SK-N-SH treated with all-trans-retinoic acid at 6 μM for 48 hours (cell line): ENCODE measurements around the gene PDSS2.

Experiments
- ATAC-seq: fragments of 200-7000 bp; cut with Tn5 transposase; 3 replicates; pipeline ENCODE4 v1.9.1; 2020; ENCODE audit warnings: mild to moderate bottlenecking, moderate library complexity
- ARNTL ChIP-seq: fragments of 450-650 bp; formaldehyde crosslinking; IDR thresholded peaks from 2 replicates; pipeline ENCODE4 v1.5.0; 2020; ENCODE audit warnings: low read depth, mild to moderate bottlenecking, moderate library complexity, borderline replicate concordance
- CREB5 ChIP-seq: fragments of 250-450 bp; sonication (Bioruptor Pico); IDR thresholded peaks from 2 replicates; pipeline ENCODE4 v1.5.1; 2020; ENCODE audit warnings: low read depth, mild to moderate bottlenecking, moderate library complexity
- CSDC2 ChIP-seq: fragments of 250-450 bp; sonication (Bioruptor Pico); IDR thresholded peaks from 2 replicates; pipeline ENCODE4 v1.5.0; 2020; ENCODE audit warnings: mild to moderate bottlenecking, moderate library complexity
- CSRNP3 ChIP-seq: fragments of 250-450 bp; sonication (Bioruptor Pico); IDR thresholded peaks from 2 replicates; pipeline ENCODE4 v1.5.1; 2021; ENCODE audit warnings: mild to moderate bottlenecking, moderate library complexity
- ESRRG ChIP-seq: fragments of 250-450 bp; sonication (Bioruptor Pico); IDR thresholded peaks from 2 replicates; pipeline ENCODE4 v1.6.1; 2021; ENCODE audit warnings: mild to moderate bottlenecking
- GLIS3 ChIP-seq: fragments of 250-450 bp; sonication (Bioruptor Pico); IDR thresholded peaks from 2 replicates; pipeline ENCODE4 v1.5.0; 2020; ENCODE audit warnings: mild to moderate bottlenecking, moderate library complexity
- ISL1 ChIP-seq: fragments of 250-450 bp; sonication (Bioruptor Pico); IDR thresholded peaks from 2 replicates; pipeline ENCODE4 v2.1.2; 2022; ENCODE audit warnings: mild to moderate bottlenecking, moderate library complexity
- OSR1 ChIP-seq: fragments of 250-450 bp; sonication (Bioruptor Pico); IDR thresholded peaks from 2 replicates; pipeline ENCODE4 v1.8.0; 2022; ENCODE audit warnings: moderate library complexity, mild to moderate bottlenecking, inconsistent platforms
- PATZ1 ChIP-seq: fragments of 250-450 bp; sonication (Bioruptor Pico); IDR thresholded peaks from 2 replicates; pipeline ENCODE4 v1.8.0; 2020; ENCODE audit warnings: mild to moderate bottlenecking, moderate library complexity, borderline replicate concordance
- POU6F1 ChIP-seq: fragments of 250-450 bp; sonication (Bioruptor Pico); IDR thresholded peaks from 2 replicates; pipeline ENCODE4 v1.8.0; 2021; ENCODE audit warnings: low read depth, mild to moderate bottlenecking, moderate library complexity, borderline replicate concordance
- PPARA ChIP-seq: fragments of 250-450 bp; sonication (Bioruptor Pico); IDR thresholded peaks from 2 replicates; pipeline ENCODE4 v1.5.0; 2020; ENCODE audit warnings: mild to moderate bottlenecking, borderline replicate concordance
- RARB ChIP-seq: fragments of 250-450 bp; sonication (Bioruptor Pico); IDR thresholded peaks from 2 replicates; pipeline ENCODE4 v1.8.0; 2021; ENCODE audit warnings: mild to moderate bottlenecking, moderate library complexity
- SNAI2 ChIP-seq: fragments of 250-450 bp; sonication (Bioruptor Pico); IDR thresholded peaks from 2 replicates; pipeline ENCODE4 v1.5.0; 2020; ENCODE audit warnings: mild to moderate bottlenecking, moderate library complexity
- TCF4 ChIP-seq: fragments of 250-450 bp; sonication (Bioruptor Pico); IDR thresholded peaks from 2 replicates; pipeline ENCODE4 v1.8.0; 2021; ENCODE audit warnings: mild to moderate bottlenecking, moderate library complexity, borderline replicate concordance
- TOX ChIP-seq: fragments of 250-450 bp; sonication (Bioruptor Pico); IDR thresholded peaks from 2 replicates; pipeline ENCODE4 v1.8.0; 2021; ENCODE audit warnings: mild to moderate bottlenecking, moderate library complexity, borderline replicate concordance
- ZFP3 ChIP-seq: fragments of 250-450 bp; sonication (Bioruptor Pico); IDR thresholded peaks from 2 replicates; pipeline ENCODE4 v1.5.0; 2020; ENCODE audit warnings: mild to moderate bottlenecking, moderate library complexity
- ZFP30 ChIP-seq: fragments of 450-650 bp; formaldehyde crosslinking; IDR thresholded peaks from 2 replicates; pipeline ENCODE4 v1.5.0; 2022; ENCODE audit warnings: mild to moderate bottlenecking, moderate library complexity
- ZNF565 ChIP-seq: fragments of 450-650 bp; formaldehyde crosslinking; conservative IDR thresholded peaks from 2 replicates; pipeline ENCODE4 v1.5.0; 2020; ENCODE audit warnings: low read depth, mild to moderate bottlenecking, moderate library complexity
- ZNF70 ChIP-seq: fragments of 450-650 bp; formaldehyde crosslinking; IDR thresholded peaks from 2 replicates; pipeline ENCODE4 v1.5.0; 2020; ENCODE audit warnings: mild to moderate bottlenecking, moderate library complexity
- ZNF8 ChIP-seq: fragments of 450-650 bp; formaldehyde crosslinking; IDR thresholded peaks from 2 replicates; pipeline ENCODE4 v1.5.0; 2020; ENCODE audit warnings: mild to moderate bottlenecking, moderate library complexity

PDSS2 gene

GRCh38 chr6:107390056-107390455 lies 69.3 kb downstream of the PDSS2 start:
- ATAC-seq: no peak; the same call in 2 of the 3 replicates
- TF ChIP-seq ZFP30 (CRISPR knock-in tag) (peak; percentile 35; the same call in 1 of the 2 replicates), ZFP3 (no peak), ISL1 (CRISPR knock-in tag) (peak; percentile 12), SNAI2 (no peak), ESRRG (no peak), CSDC2 (no peak)

- no peak for TF ChIP-seq ZNF8 (CRISPR knock-in tag)
- TF ChIP-seq OSR1: no peak
- TF ChIP-seq ESRRG: no peak
- no peak for TF ChIP-seq TOX (CRISPR knock-in tag)
- no peak for TF ChIP-seq ZNF70 (CRISPR knock-in tag)
- no peak for TF ChIP-seq PPARA
- TF ChIP-seq CSRNP3 (CRISPR knock-in tag): no peak
- TF ChIP-seq ISL1 (CRISPR knock-in tag): no peak
- TF ChIP-seq ZFP3: no peak
- TF ChIP-seq RARB: no peak
- TF ChIP-seq CSDC2: no peak
- no peak for TF ChIP-seq ZNF565 (CRISPR knock-in tag)
- TF ChIP-seq PATZ1 (CRISPR knock-in tag): no peak
- TF ChIP-seq CREB5 (CRISPR knock-in tag): no peak
- no peak for TF ChIP-seq ZFP30 (CRISPR knock-in tag)
These were observed 72.5 kb downstream of the PDSS2 start for GRCh38 chr6:107386904-107387303.

GRCh38 chr6:107386340-107386739 lies 73.0 kb downstream of the PDSS2 start:
- TF ChIP-seq ISL1 (CRISPR knock-in tag): peak; percentile 76
- no peak for TF ChIP-seq POU6F1 (CRISPR knock-in tag)
- ATAC-seq: no peak

More at GRCh38 chr6:107386904-107387303, 72.5 kb downstream of the PDSS2 start:
- ATAC-seq: peak; percentile 31; the same call in 1 of the 3 replicates

- TF ChIP-seq CSRNP3 (CRISPR knock-in tag): no peak
- no peak for TF ChIP-seq TOX (CRISPR knock-in tag)
- TF ChIP-seq CREB5 (CRISPR knock-in tag): no peak
- no peak for TF ChIP-seq TCF4 (CRISPR knock-in tag)
- no peak for TF ChIP-seq PPARA
- no peak for ATAC-seq
These were observed 75.7 kb downstream of the PDSS2 start for GRCh38 chr6:107383705-107384104.

GRCh38 chr6:107374264-107374663 lies 85.1 kb downstream of the PDSS2 start:
- ATAC-seq: no peak
- TF ChIP-seq CSRNP3 (CRISPR knock-in tag): no peak
- no peak for TF ChIP-seq ESRRG
- no peak for TF ChIP-seq ISL1 (CRISPR knock-in tag)
- TF ChIP-seq ARNTL (CRISPR knock-in tag): no peak
- no peak for TF ChIP-seq GLIS3 (CRISPR knock-in tag)
- no peak for TF ChIP-seq CSDC2
- TF ChIP-seq PATZ1 (CRISPR knock-in tag): no peak
